ENCODE measurements around the gene ZNF282.
"Not testable (repeated sequence)": the region's sequence is repeated elsewhere in the genome, so short reads cannot be mapped to it uniquely, and the experiment has no call there.

The ZNF282 gene

DNA sequence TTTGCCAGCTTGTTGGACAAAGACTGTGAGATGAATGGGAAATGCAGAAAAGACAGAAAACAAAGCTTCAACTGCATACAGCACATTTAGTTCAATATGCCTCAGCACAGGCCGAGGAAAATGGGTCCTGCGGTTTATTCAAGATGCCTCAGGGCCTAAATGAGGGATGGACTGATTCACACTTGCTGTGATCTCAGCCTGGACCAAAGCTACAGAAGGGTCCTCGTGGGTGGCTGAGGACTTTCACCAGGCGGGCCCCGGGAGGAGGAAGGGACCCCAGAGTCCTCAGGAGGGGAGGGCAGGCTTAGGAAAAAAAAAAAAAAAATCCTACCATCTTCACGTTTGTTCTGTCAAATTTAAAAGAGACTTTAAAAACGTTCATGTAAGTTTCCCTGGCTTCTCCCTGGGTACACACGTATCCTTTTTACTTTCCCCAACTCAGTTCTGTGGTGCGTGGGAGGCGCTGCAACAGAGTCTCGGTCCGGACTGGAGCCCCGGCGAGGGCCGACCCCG is 66.0 kb downstream of the ZNF282 start:
- intact Hi-C loops (cut with DNase I; ENCODE audit: low total_unique reads), result no loop called here
- TF ChIP-seq, protein P1, sequence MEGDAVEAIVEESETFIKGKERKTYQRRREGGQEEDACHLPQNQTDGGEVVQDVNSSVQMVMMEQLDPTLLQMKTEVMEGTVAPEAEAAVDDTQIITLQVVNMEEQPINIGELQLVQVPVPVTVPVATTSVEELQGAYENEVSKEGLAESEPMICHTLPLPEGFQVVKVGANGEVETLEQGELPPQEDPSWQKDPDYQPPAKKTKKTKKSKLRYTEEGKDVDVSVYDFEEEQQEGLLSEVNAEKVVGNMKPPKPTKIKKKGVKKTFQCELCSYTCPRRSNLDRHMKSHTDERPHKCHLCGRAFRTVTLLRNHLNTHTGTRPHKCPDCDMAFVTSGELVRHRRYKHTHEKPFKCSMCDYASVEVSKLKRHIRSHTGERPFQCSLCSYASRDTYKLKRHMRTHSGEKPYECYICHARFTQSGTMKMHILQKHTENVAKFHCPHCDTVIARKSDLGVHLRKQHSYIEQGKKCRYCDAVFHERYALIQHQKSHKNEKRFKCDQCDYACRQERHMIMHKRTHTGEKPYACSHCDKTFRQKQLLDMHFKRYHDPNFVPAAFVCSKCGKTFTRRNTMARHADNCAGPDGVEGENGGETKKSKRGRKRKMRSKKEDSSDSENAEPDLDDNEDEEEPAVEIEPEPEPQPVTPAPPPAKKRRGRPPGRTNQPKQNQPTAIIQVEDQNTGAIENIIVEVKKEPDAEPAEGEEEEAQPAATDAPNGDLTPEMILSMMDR (IDR thresholded peaks at IDR 0.05), result no peak

DNA sequence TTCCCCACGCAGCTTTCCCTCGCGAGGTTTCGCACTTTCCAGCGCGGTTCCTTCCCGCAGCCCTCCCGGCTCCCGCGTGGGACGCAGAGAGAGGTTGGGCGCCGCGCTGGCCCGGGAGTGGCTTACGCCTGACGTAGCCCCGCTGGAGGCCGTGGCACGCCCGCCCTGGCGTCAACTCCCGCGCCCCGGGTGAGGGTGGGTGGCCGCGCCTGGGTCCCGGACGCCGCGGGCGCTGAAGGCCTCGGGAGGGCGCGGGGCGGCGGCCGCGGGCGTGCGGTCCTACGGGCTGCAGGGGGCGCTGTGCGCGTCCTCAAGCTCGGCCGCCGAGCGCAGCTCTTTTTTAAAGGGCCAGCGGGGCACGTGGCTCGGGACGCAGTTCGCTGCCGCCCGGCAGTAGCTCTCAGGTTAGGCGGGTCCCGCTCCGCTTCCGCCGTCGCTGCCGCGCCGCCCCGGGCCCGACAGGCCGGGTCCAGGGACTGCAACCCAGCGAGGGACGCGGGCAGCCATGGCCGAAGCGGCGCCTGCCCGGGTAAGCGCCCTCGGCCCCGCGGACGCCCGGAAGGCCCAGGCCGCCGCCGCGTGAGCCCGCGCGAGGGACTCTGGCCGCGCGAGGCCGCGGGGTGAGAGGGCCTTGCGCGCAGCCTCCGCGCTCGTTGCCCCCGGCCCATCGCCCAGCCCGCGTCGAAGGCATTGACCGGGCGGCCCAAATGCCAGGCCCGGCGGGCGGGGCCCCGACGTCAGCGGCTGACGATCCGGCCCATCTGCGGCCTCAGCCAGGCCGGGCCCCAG is 66.7 kb downstream of the ZNF282 start, which contains the start of gene ZNF783:
TSS of gene ZNF783 (plus strand) at position 368 of the 789 bp plus-strand sequence. CDS start at position 506, 138 bp downstream.
- H3K27me3 ChIP-seq, result no peaks in the 10 kb centered on the region
- H3K27ac ChIP-seq, result peak within 1 kb of the TSS; percentile 80 to 92
- H3K4me3 ChIP-seq, result peak within 1 kb of the TSS; percentile 58 to 73
- TF ChIP-seq, protein P1 (IDR thresholded peaks at IDR 0.05), result peak; percentile 81 to 87
- intact Hi-C loops (cut with DNase I; ENCODE audit: low total_unique reads), result no loop called here
- H3K4me1 ChIP-seq, result peaks cover 0 to 27% (median 21%) of the 10 kb centered on the region in 4 donors
- DNase-seq, result peak; percentile 83 to 92
- peaks cover 9 to 22% (median 11%) of the 10 kb centered on the region in 3 donors for H3K36me3 ChIP-seq
- no peaks in the 10 kb centered on the region for H3K9me3 ChIP-seq

More for the DNA sequence above, 66.0 kb downstream of the ZNF282 start:
- Histone ChIP-seq H3K27me3 (no peaks in the 10 kb centered on the region), H3K9me3 (no peaks in the 10 kb centered on the region), H3K4me1 (peaks cover 0 to 27% (median 21%) of the 10 kb centered on the region in 4 donors), H3K4me3 (peak overlapping the region; percentile 58 to 73), H3K36me3 (peaks cover 2 to 22% (median 5%) of the 10 kb centered on the region in 3 donors), H3K27ac (peak overlapping the region; percentile 80 to 92)
- no peak for DNase-seq

DNA sequence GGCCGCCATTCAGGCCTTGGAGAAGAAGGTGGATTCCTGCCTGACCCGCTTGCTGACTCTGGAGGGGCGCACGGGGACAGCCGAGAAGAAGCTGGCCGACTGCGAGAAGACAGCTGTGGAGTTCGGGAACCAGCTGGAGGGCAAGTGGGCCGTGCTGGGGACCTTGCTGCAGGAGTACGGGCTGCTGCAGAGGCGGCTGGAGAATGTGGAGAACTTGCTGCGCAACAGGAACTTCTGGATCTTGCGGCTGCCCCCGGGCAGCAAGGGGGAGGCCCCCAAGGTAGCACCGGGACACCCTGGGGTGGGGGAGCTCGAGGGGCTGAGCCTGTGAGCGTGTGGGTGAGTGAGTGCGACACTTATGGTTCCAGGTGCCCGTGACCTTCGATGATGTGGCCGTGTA is 71.1 kb downstream of the ZNF282 start:
- Histone ChIP-seq H3K27ac (no peak overlapping the region), H3K36me3 (peaks cover 31 to 62% (median 39%) of the 10 kb centered on the region in 3 donors), H3K4me1 (peaks cover 0 to 22% (median 18%) of the 10 kb centered on the region in 4 donors), H3K4me3 (no peak overlapping the region), H3K27me3 (no peaks in the 10 kb centered on the region), H3K9me3 (no peaks in the 10 kb centered on the region)
- TF ChIP-seq, protein P1 (IDR thresholded peaks at IDR 0.05), result no peak
- no peak for DNase-seq
- intact Hi-C loops (cut with DNase I; ENCODE audit: low total_unique reads), result no loop called here

DNA sequence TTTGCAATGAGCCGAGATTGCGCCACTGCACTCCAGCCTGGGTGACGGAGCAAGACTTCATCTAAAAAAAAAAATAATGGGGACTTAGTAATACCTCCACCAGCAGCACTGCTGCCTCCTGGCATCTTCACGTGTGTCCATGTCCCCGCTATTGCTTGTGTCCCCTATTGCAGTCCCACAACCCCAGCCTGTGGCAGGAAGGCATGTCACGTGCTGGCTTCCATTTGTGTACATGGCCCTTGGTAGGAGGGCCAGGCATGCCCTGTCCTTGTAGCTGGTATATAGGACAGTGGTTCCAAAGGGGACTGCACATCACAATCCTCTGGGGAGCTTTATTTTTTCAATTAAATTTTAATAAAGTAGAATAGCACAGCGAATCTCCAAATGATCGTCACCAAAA is 72.4 kb downstream of the ZNF282 start:
- TF ChIP-seq, protein P1 (IDR thresholded peaks at IDR 0.05), result no peak
- DNase-seq, result no peak
- Histone ChIP-seq H3K27me3 (no peaks in the 10 kb centered on the region), H3K4me1 (peaks cover 0 to 19% (median 13%) of the 10 kb centered on the region in 4 donors), H3K27ac (no peak overlapping the region), H3K9me3 (no peaks in the 10 kb centered on the region), H3K36me3 (peaks cover 37 to 74% (median 50%) of the 10 kb centered on the region in 3 donors), H3K4me3 (no peak overlapping the region)
- intact Hi-C loops (cut with DNase I; ENCODE audit: low total_unique reads), result no loop called here

DNA sequence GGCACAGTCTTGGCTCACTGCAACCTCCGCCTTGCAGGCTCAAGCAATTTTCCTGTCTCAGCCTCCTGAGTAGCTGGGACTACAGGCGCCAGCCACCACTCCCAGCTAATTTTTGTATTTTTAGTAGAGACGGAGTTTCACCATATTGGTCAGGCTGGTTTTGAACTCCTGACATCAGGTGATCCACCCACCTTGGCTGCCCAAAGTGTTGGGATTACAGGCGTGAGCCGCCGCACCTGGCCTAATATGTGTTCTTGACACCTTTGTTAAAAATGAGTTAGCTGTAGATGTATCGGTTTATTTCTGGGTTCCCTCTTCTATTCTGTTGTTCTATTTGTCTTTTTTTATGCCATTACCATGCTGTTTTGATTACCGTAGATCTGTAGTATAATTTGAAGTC is 79.1 kb downstream of the ZNF282 start:
- H3K4me3 ChIP-seq; H3K4me1 ChIP-seq; H3K9me3 ChIP-seq; H3K27ac ChIP-seq; H3K27me3 ChIP-seq; DNase-seq; intact Hi-C loops (cut with DNase I; ENCODE audit: low total_unique reads): not testable (repeated sequence)
- H3K36me3 ChIP-seq, result peaks cover 50 to 82% (median 66%) of the 10 kb centered on the region in 3 donors

Measured in tibial artery (tissue), 4 donors.